OCI-LY7 (cell line): ENCODE data around the gene ZNF777.

Source experiments
- EZH2phosphoT487 ChIP-seq: fragments of 200-600 bp; sonication (generic); IDR thresholded peaks from 2 replicates; pipeline ENCODE4 v1.6.1; 2018; ENCODE audit warnings: low read depth, borderline replicate concordance, mild to moderate bottlenecking, mixed run types, antibody characterized with exemption, low read length, moderate library complexity, mixed read lengths
- TF ChIP-seq, protein P1 (sequence below): fragments of 200-600 bp; sonication (generic); conservative IDR thresholded peaks from 2 replicates; pipeline ENCODE4 v1.5.1; 2014; ENCODE audit warnings: mild to moderate bottlenecking, antibody characterized with exemption, low read length, moderate library complexity, mixed read lengths

DNA sequence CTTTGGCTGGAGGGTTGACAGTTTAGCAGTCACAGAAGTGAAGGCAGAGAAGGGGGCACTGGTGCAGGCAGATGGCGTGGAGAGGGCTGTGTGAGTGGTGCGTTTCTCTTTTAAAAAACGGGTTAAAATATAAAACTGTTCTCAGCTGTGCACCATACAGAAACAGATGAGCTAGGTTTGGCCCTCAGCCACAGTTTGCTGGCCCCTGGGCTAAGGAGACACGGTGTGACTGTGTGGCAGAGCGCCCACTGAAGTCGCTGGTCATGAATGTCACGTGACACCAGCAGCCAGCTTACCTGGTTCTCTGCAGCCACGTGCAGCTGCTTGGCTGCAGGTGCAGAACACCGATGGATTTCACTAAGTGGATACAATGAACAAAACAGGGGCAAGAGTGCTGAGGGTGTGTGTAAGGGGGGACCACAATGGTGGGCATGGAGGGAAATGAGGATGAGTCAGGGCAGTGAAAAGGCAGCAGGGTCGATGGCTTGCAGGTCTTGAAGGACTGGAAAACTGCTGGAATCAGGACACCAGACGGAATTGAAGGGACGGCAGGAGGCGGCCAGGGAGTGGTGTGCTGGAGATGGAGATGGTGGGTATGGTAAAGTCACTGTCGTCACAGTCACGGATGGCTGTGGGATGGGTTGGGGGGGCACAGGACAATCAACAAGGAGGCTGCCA is 29.4 kb upstream of the ZNF777 start:
- TF ChIP-seq, protein P1, sequence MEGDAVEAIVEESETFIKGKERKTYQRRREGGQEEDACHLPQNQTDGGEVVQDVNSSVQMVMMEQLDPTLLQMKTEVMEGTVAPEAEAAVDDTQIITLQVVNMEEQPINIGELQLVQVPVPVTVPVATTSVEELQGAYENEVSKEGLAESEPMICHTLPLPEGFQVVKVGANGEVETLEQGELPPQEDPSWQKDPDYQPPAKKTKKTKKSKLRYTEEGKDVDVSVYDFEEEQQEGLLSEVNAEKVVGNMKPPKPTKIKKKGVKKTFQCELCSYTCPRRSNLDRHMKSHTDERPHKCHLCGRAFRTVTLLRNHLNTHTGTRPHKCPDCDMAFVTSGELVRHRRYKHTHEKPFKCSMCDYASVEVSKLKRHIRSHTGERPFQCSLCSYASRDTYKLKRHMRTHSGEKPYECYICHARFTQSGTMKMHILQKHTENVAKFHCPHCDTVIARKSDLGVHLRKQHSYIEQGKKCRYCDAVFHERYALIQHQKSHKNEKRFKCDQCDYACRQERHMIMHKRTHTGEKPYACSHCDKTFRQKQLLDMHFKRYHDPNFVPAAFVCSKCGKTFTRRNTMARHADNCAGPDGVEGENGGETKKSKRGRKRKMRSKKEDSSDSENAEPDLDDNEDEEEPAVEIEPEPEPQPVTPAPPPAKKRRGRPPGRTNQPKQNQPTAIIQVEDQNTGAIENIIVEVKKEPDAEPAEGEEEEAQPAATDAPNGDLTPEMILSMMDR, result no peak
- no peak for TF ChIP-seq EZH2phosphoT487
